DOHH2 (cell line): ENCODE results near the gene UBE2N.

Experiments used
- H3F3A ChIP-seq: fragments of 200-600 bp; sonication (generic), shearing (Covaris generic); 2 replicates; pipeline ENCODE4 v1.6.0; 2016; ENCODE audit warnings: antibody characterized with exemption, mild to moderate bottlenecking; ENCODE audit not compliant: control insufficient read depth, insufficient read depth
- H3K27ac ChIP-seq: fragments of 200-600 bp; sonication (generic); 2 replicates; pipeline ENCODE4 v1.5.1; 2014; ENCODE audit warnings: low read depth, mild to moderate bottlenecking, low read length, moderate library complexity
- H3K27me3 ChIP-seq: fragments of 200-600 bp; sonication (generic); 2 replicates; pipeline ENCODE4 v1.6.1; 2014; ENCODE audit warnings: mild to moderate bottlenecking, low read length, mixed read lengths; ENCODE audit not compliant: control insufficient read depth
- H3K36me3 ChIP-seq: fragments of 200-600 bp; sonication (generic); 2 replicates; pipeline ENCODE4 v1.6.1; 2014; ENCODE audit warnings: mild to moderate bottlenecking, low read length, moderate library complexity, mixed read lengths; ENCODE audit not compliant: control insufficient read depth
- H3K4me1 ChIP-seq: fragments of 200-600 bp; sonication (generic); 2 replicates; pipeline ENCODE4 v1.6.1; 2014; ENCODE audit warnings: mild to moderate bottlenecking, low read length, mixed read lengths; ENCODE audit not compliant: control insufficient read depth
- H3K4me2 ChIP-seq: fragments of 200-600 bp; sonication (generic); 2 replicates; pipeline ENCODE4 v1.6.0; 2014; ENCODE audit warnings: mild to moderate bottlenecking, low read length, moderate library complexity
- H3K4me3 ChIP-seq: fragments of 200-600 bp; sonication (generic); 2 replicates; pipeline ENCODE4 v1.5.1; 2014; ENCODE audit warnings: mild to moderate bottlenecking, low read length, mixed read lengths
- H3K79me2 ChIP-seq: fragments of 200-600 bp; sonication (generic); 2 replicates; pipeline ENCODE4 v1.6.1; 2014; ENCODE audit warnings: mild to moderate bottlenecking, low read length, mixed read lengths; ENCODE audit not compliant: control insufficient read depth
- H3K9me2 ChIP-seq: fragments of 200-600 bp; sonication (generic); replicated peaks from 2 replicates; pipeline ENCODE4 v1.6.1; 2014; ENCODE audit warnings: mild to moderate bottlenecking, low read length, mixed read lengths; ENCODE audit not compliant: control insufficient read depth
- H3K9me3 ChIP-seq: fragments of 200-600 bp; sonication (generic); 2 replicates; pipeline ENCODE4 v1.6.1; 2014; ENCODE audit warnings: antibody characterized with exemption, low read length, mixed read lengths; ENCODE audit not compliant: control insufficient read depth, insufficient read depth
- H4K20me1 ChIP-seq: fragments of 200-600 bp; sonication (generic); 2 replicates; pipeline ENCODE4 v1.6.0; 2014; ENCODE audit warnings: low read depth, mild to moderate bottlenecking, antibody characterized with exemption, low read length, moderate library complexity; ENCODE audit not compliant: control insufficient read depth, insufficient read depth
- EZH2phosphoT487 ChIP-seq: fragments of 200-600 bp; sonication (generic); IDR thresholded peaks from 2 replicates; pipeline ENCODE4 v1.6.1; 2017; ENCODE audit warnings: borderline replicate concordance, mild to moderate bottlenecking, antibody characterized with exemption, low read length, moderate library complexity, mixed read lengths
- TF ChIP-seq, protein P1 (sequence below): fragments of 200-600 bp; sonication (generic); IDR thresholded peaks from one replicate; pipeline ENCODE4 v1.5.1; 2014; ENCODE audit warnings: antibody characterized with exemption, mild to moderate bottlenecking, low read depth, low read length; ENCODE audit not compliant: poor library complexity, severe bottlenecking

The UBE2N gene

DNA sequence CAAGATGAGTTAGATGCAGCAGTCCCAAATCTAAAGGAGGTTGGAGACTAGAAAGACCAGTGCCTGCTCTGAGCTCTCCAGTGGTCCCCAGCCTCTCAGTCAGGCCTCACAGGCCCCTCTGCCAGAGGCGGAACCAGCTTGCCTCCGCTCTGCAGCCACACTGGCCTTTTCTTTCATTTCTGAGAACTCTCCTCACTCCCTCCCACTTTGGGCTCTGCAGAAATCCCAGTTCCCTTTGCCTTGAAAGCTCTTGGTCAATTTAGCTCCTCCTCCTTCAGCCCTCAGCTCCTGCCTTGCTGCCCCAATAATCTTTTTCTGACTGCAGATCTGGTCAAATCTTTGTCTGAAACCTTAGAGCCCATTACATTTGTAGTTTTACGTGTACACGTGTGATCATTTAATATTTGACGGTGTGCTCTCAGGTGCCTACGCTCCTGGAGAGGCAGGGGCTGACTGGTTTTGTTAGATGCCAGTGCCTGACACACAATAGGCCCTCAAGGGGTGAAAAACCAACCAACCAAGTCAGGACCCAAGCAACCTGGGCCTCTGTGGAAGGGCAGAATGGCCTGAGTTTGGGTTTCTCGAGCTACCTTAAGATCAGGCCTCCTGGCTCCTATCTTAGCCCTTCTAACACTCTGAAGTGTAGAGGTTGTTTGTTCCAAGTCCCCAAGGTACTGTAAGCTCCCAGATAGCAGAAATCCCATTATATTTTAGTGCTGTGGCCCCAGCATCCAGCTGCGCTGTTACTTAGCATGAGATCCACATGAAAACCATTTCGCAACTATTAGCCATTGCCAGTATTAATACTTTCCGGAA lies 65.1 kb downstream of the UBE2N start:
- H3K9me2 ChIP-seq: no peaks in the 10 kb centered on the region
- H3K27ac ChIP-seq: no peak overlapping the region
- H3F3A ChIP-seq: 0 out of 2 replicates have a peak, but pooled peaks cover 4% of the 10 kb centered on the region
- peaks cover 7% of the 10 kb centered on the region; the same call in 1 of the 2 replicates for H4K20me1 ChIP-seq
- no peak for TF ChIP-seq EZH2phosphoT487
- TF ChIP-seq, protein P1, sequence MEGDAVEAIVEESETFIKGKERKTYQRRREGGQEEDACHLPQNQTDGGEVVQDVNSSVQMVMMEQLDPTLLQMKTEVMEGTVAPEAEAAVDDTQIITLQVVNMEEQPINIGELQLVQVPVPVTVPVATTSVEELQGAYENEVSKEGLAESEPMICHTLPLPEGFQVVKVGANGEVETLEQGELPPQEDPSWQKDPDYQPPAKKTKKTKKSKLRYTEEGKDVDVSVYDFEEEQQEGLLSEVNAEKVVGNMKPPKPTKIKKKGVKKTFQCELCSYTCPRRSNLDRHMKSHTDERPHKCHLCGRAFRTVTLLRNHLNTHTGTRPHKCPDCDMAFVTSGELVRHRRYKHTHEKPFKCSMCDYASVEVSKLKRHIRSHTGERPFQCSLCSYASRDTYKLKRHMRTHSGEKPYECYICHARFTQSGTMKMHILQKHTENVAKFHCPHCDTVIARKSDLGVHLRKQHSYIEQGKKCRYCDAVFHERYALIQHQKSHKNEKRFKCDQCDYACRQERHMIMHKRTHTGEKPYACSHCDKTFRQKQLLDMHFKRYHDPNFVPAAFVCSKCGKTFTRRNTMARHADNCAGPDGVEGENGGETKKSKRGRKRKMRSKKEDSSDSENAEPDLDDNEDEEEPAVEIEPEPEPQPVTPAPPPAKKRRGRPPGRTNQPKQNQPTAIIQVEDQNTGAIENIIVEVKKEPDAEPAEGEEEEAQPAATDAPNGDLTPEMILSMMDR: no peak
- H3K36me3 ChIP-seq: peaks cover 8% of the 10 kb centered on the region
- peaks cover 34% of the 10 kb centered on the region for H3K4me1 ChIP-seq
- peak overlapping the region; percentile 90; the same call in 1 of the 2 replicates for H3K4me2 ChIP-seq
- peak overlapping the region; percentile 75; the same call in 1 of the 2 replicates for H3K4me3 ChIP-seq
- no peaks in the 10 kb centered on the region for H3K9me3 ChIP-seq
- H3K79me2 ChIP-seq: peaks cover 34% of the 10 kb centered on the region
- H3K27me3 ChIP-seq: no peaks in the 10 kb centered on the region

DNA sequence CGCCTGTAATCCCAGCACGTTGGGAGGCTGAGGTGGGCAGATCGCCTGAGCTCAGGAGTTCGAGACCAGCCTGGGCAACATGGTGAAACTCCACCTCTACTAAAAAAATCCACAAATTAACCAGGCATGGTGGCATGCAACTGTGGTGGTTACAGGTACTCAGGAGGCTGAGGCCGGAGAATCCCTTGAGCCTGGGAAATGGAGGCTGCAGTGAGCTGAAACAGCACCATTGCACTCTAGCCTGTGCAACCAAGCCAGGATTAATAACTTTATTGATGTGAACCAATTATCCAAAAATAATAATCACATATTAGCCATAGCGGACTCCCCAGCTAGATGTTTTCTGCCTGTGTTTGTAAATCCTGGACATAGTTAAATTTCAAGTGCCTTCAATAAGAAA lies 65.8 kb downstream of the UBE2N start:
- Histone ChIP-seq H4K20me1 (no peaks in the 10 kb centered on the region), H3K27me3 (no peaks in the 10 kb centered on the region), H3K4me2 (no peak overlapping the region), H3K4me1 (peaks cover 27% of the 10 kb centered on the region), H3K79me2 (peaks cover 26% of the 10 kb centered on the region), H3K27ac (no peak overlapping the region), H3K4me3 (no peak overlapping the region), H3K9me3 (no peaks in the 10 kb centered on the region), H3K36me3 (peaks cover 5% of the 10 kb centered on the region; the same call in 1 of the 2 replicates), H3F3A (0 out of 2 replicates have a peak, but pooled peaks cover 4% of the 10 kb centered on the region), H3K9me2 (no peaks in the 10 kb centered on the region)
- TF ChIP-seq, protein P1: no peak
- TF ChIP-seq EZH2phosphoT487: no peak

DNA sequence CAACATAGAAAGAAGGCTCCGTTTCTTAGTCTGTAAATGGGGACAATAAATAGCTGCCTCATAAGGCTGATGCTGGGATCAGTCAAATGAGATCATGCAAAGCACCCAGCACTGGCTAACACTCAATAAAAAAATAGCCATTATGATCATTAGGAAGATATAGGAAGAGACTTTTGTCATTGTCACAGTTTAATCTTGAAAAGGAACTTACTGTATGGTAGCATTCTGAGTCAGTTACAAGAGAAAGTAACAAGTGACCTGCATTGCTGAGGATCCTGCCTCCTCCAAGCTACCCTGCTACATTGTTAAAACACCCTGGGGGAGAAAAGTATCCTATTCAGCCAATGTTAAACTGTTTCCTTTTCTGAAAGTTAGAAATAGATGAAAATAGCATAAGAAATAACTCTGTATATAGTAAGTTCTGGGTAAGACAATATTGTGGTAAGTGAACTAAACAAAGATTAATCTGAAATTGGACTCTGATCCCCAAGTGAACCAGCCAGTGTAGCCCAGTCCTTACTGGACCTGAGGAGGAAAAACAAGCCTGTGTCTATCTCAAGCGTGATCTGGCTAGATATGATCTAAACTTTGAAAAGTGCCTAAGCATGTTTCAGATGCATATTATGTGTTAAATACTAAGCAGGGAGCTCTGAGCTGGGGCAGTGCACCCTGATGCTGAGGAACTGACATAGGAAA lies 67.6 kb downstream of the UBE2N start:
- Histone ChIP-seq H3K79me2 (peaks cover 8% of the 10 kb centered on the region), H3K4me3 (no peak overlapping the region), H3K9me2 (no peaks in the 10 kb centered on the region), H3K27ac (no peak overlapping the region), H3K4me1 (peaks cover 12% of the 10 kb centered on the region), H3K4me2 (no peak overlapping the region), H3K36me3 (peaks cover 5% of the 10 kb centered on the region; the same call in 1 of the 2 replicates), H4K20me1 (no peaks in the 10 kb centered on the region), H3K9me3 (no peaks in the 10 kb centered on the region), H3F3A (0 out of 2 replicates have a peak, but pooled peaks cover 2% of the 10 kb centered on the region), H3K27me3 (no peaks in the 10 kb centered on the region)
- no peak for TF ChIP-seq EZH2phosphoT487
- TF ChIP-seq, protein P1: no peak
